ENCODE results near the gene POLR3A.

GRCh38 chr10:77922055-77922454, 107.3 kb downstream of the POLR3A start:
- TF ChIP-seq CTCF (conservative IDR thresholded peaks at IDR 0.05; ENCODE audit: low read length) (no peak), EZH2phosphoT487 (IDR thresholded peaks at IDR 0.05; ENCODE audit: borderline replicate concordance, low read depth, low read length) (no peak)

Measured in OCI-LY7 (cell line).